DND-41 (cell line): ENCODE data around the gene NAV1.

Source experiments
- ATAC-seq: fragments of 200-7000 bp; cut with Tn5 transposase; 3 replicates; pipeline ENCODE4 v1.9.1; 2021; ENCODE audit warnings: low read depth; ENCODE audit not compliant: insufficient read depth
- DNase-seq: peaks from one replicate; pipeline ENCODE4 v3.0.0-alpha.2; 2020
- H2AFZ ChIP-seq: 2 replicates; pipeline ENCODE4 v1.6.0; 2012; ENCODE audit warnings: low read depth, low read length
- H3K27ac ChIP-seq: 2 replicates; pipeline ENCODE4 v1.5.1; 2012; ENCODE audit warnings: low read length, inconsistent platforms
- H3K27me3 ChIP-seq: fragments of 200-600 bp; sonication (generic); 2 replicates; pipeline ENCODE4 v1.6.0; 2012; ENCODE audit warnings: low read length, mild to moderate bottlenecking, inconsistent platforms; ENCODE audit not compliant: insufficient read depth, poor library complexity
- H3K36me3 ChIP-seq: 2 replicates; pipeline ENCODE4 v1.5.1; 2012; ENCODE audit warnings: low read length, inconsistent platforms; ENCODE audit not compliant: insufficient read depth
- H3K4me1 ChIP-seq: 2 replicates; pipeline ENCODE4 v1.5.1; 2012; ENCODE audit warnings: mild to moderate bottlenecking, low read length; ENCODE audit not compliant: insufficient read depth
- H3K4me2 ChIP-seq: 2 replicates; pipeline ENCODE4 v1.6.0; 2012; ENCODE audit warnings: mild to moderate bottlenecking, moderate library complexity, low read length, inconsistent platforms; ENCODE audit not compliant: insufficient read depth
- H3K4me3 ChIP-seq, 2 experiments: fragments of 200-600 bp in 1 of 2; shearing (Covaris generic) in 1 of 2; 2 replicates each; pipeline ENCODE4 v1.5.1; 2012 to 2016; ENCODE audit warnings: inconsistent platforms in 2 of 2, low read length in 2 of 2, mild to moderate bottlenecking in 2 of 2, low read depth in 1 of 2, moderate library complexity in 1 of 2
- H3K79me2 ChIP-seq: 2 replicates; pipeline ENCODE4 v1.6.0; 2012; ENCODE audit warnings: low read length, inconsistent platforms; ENCODE audit not compliant: insufficient read depth
- H3K9ac ChIP-seq: 2 replicates; pipeline ENCODE4 v1.6.0; 2012; ENCODE audit warnings: low read depth, mild to moderate bottlenecking, inconsistent platforms, low read length, moderate library complexity
- H3K9me3 ChIP-seq: 2 replicates; pipeline ENCODE4 v1.5.1; 2012; ENCODE audit warnings: low read length, moderate library complexity, mild to moderate bottlenecking, inconsistent platforms; ENCODE audit not compliant: insufficient read depth, severe bottlenecking
- H4K20me1 ChIP-seq: 2 replicates; pipeline ENCODE4 v1.6.0; 2012; ENCODE audit warnings: low read length; ENCODE audit not compliant: insufficient read depth
- CTCF ChIP-seq: IDR thresholded peaks from 2 replicates; pipeline ENCODE4 v1.5.1; 2012; ENCODE audit warnings: borderline replicate concordance, low read length, moderate library complexity, mild to moderate bottlenecking; ENCODE audit not compliant: poor library complexity, severe bottlenecking; ENCODE audit errors: extremely low read depth
- EZH2 ChIP-seq: IDR thresholded peaks from 3 replicates; pipeline ENCODE4 v1.6.1; 2012; ENCODE audit warnings: borderline replicate concordance, low read depth, mild to moderate bottlenecking, moderate library complexity, low read length, inconsistent platforms; ENCODE audit not compliant: severe bottlenecking

NAV1 gene

GRCh38 chr1:201542309-201543035, 3.5 kb downstream of the NAV1 start:
- Histone ChIP-seq H3K36me3 (no peaks in the 10 kb centered on the region), H3K27ac (no peak overlapping the region), H4K20me1 (peaks cover 8% of the 10 kb centered on the region), H3K9ac (no peak overlapping the region), H3K4me1 (no peaks in the 10 kb centered on the region), H3K27me3 (peaks cover 27% of the 10 kb centered on the region), H3K4me2 (no peak overlapping the region), H3K79me2 (no peaks in the 10 kb centered on the region), H3K9me3 (no peaks in the 10 kb centered on the region), H2AFZ (no peak overlapping the region), H3K4me3 (no peak overlapping the region)
- no peak for DNase-seq
- no peak for ATAC-seq
- no peak for TF ChIP-seq CTCF
- no peak for TF ChIP-seq EZH2

GRCh38 chr1:201543871-201544642, 5.1 kb downstream of the NAV1 start:
- H2AFZ ChIP-seq: no peak overlapping the region
- ATAC-seq (no peak), DNase-seq (no peak)
- H3K27ac ChIP-seq: no peak overlapping the region
- no peaks in the 10 kb centered on the region for H3K79me2 ChIP-seq
- H3K36me3 ChIP-seq: no peaks in the 10 kb centered on the region
- H3K4me2 ChIP-seq: no peak overlapping the region
- H4K20me1 ChIP-seq: peaks cover 3% of the 10 kb centered on the region; the same call in 1 of the 2 replicates
- no peaks in the 10 kb centered on the region for H3K4me1 ChIP-seq
- peaks cover 12% of the 10 kb centered on the region for H3K27me3 ChIP-seq
- TF ChIP-seq CTCF (no peak), EZH2 (no peak)
- no peaks in the 10 kb centered on the region for H3K9me3 ChIP-seq
- H3K4me3 ChIP-seq: no peak overlapping the region
- H3K9ac ChIP-seq: no peak overlapping the region

- ATAC-seq (no peak), DNase-seq (no peak)
- Histone ChIP-seq H3K4me3 (no peak overlapping the region), H3K4me2 (no peak overlapping the region), H3K9ac (no peak overlapping the region), H3K27ac (no peak overlapping the region), H3K9me3 (no peaks in the 10 kb centered on the region), H2AFZ (no peak overlapping the region), H3K27me3 (peaks cover 7% of the 10 kb centered on the region), H3K36me3 (no peaks in the 10 kb centered on the region), H3K79me2 (no peaks in the 10 kb centered on the region), H3K4me1 (no peaks in the 10 kb centered on the region), H4K20me1 (peaks cover 3% of the 10 kb centered on the region; the same call in 1 of the 2 replicates)
- no peak for TF ChIP-seq CTCF
- TF ChIP-seq EZH2: no peak
Observed at GRCh38 chr1:201544710-201545109, 5.8 kb downstream of the NAV1 start.
